HG03342 (cell line): ENCODE results near the gene TMEM52B.

Source experiments
- ATAC-seq: cut with Tn5 transposase; IDR thresholded peaks from one replicate; pipeline ENCODE4 v1.9.1; 2021; ENCODE audit warnings: mild to moderate bottlenecking, moderate library complexity; ENCODE audit not compliant: unreplicated experiment

Gene TMEM52B

DNA sequence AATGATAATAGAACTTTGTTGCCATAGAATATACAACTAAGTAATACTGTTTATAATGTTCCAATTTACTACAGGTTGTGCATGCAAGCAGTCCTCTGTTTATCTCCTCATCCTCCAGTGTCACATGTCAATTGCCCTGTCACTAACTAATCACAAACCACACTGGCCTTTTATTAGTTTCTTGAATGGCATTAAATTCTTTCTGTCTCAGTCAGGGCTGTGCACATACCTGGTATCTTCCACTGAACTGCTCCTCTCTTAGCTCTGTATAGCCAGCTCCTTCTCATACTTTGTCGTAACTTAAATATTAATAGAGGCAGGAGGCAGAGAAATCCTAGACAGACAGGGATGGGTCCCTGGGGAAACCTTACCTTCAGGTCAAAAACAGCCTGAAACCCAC is 57.9 kb downstream of the TMEM52B start:
- ATAC-seq: no peak

DNA sequence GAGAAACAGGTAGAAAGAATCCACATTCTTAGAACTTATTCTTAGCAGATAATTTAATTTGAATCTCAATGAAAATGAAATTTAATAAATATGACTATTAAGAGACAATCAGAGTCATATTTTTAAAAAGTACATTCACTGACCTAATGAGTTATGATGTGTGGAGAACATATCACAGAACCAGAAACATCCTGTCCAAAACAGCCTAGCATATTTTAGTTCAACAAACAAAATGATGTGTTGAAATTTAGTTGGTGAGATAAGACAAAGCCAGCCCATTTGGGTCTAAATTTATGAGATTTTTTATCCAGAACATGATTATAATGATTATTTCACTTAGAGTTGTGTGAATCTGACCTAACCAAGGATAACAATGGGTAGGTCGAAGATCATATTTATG is 59.7 kb downstream of the TMEM52B start:
- no peak for ATAC-seq

DNA sequence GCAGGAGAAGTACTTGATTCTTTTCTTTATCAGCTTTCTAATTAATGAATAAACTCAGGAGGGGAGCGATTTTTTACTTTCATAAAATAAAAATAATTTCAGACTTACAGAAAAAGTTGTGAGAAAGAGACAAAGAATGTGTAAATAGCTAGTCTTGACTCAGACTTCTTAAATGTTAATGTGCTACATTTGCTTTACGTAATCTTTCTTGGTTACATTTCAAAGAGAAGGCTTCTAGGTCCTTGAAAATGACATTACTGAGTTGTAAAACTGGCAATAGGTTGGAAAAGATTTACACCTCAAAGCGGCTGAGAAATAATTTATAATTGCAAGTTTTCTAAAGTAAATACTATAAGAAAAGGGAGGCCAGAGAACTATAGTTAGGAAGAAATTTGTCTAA is 62.5 kb downstream of the TMEM52B start:
- no peak for ATAC-seq
